Kidney epithelial cell (primary cell): Measurements from ENCODE around the gene ZNF536. TPM values are rescaled to one million over a fixed set of nuclear protein-coding genes. Genes with fewer than 3 reads are reported as not detected.

Experiments
- DNase-seq: peaks from one replicate; pipeline ENCODE4 v3.0.0-alpha.2; 2010; ENCODE audit warnings: low read depth
- H3K27me3 ChIP-seq: 2 replicates; pipeline ENCODE4 v1.6.0; 2011; ENCODE audit warnings: low read length; ENCODE audit not compliant: control insufficient read depth, insufficient read depth
- H3K36me3 ChIP-seq: 2 replicates; pipeline ENCODE4 v1.5.1; 2011; ENCODE audit warnings: low read length; ENCODE audit not compliant: control insufficient read depth, insufficient read depth
- H3K4me3 ChIP-seq: 2 replicates; pipeline ENCODE4 v1.5.1; 2011; ENCODE audit warnings: low read depth, mild to moderate bottlenecking, control low read depth, low read length
- total RNA-seq: library from RNA; depleted of rRNA; stranded (reverse); fragments of >200 nt; gene quantifications from 2 replicates; pipeline ENCODE4 v1.2.3, GENCODE V29; 2015
- TF ChIP-seq, protein P1 (sequence below): IDR thresholded peaks from 2 replicates; pipeline ENCODE4 v1.5.1; 2011; ENCODE audit warnings: mild to moderate bottlenecking, moderate library complexity, low read length, control low read depth, inconsistent platforms; ENCODE audit not compliant: insufficient read depth, poor library complexity, severe bottlenecking

Gene ZNF536
- total RNA-seq, 1 donor from 2014 or later: 0.13 TPM

GRCh38 chr19:30530751-30531150, 158.6 kb downstream of the ZNF536 start:
- DNase-seq: no peak
- no peak overlapping the region for H3K4me3 ChIP-seq
- TF ChIP-seq, protein P1, sequence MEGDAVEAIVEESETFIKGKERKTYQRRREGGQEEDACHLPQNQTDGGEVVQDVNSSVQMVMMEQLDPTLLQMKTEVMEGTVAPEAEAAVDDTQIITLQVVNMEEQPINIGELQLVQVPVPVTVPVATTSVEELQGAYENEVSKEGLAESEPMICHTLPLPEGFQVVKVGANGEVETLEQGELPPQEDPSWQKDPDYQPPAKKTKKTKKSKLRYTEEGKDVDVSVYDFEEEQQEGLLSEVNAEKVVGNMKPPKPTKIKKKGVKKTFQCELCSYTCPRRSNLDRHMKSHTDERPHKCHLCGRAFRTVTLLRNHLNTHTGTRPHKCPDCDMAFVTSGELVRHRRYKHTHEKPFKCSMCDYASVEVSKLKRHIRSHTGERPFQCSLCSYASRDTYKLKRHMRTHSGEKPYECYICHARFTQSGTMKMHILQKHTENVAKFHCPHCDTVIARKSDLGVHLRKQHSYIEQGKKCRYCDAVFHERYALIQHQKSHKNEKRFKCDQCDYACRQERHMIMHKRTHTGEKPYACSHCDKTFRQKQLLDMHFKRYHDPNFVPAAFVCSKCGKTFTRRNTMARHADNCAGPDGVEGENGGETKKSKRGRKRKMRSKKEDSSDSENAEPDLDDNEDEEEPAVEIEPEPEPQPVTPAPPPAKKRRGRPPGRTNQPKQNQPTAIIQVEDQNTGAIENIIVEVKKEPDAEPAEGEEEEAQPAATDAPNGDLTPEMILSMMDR: no peak
- H3K36me3 ChIP-seq: no peaks in the 10 kb centered on the region
- no peaks in the 10 kb centered on the region for H3K27me3 ChIP-seq

DNA sequence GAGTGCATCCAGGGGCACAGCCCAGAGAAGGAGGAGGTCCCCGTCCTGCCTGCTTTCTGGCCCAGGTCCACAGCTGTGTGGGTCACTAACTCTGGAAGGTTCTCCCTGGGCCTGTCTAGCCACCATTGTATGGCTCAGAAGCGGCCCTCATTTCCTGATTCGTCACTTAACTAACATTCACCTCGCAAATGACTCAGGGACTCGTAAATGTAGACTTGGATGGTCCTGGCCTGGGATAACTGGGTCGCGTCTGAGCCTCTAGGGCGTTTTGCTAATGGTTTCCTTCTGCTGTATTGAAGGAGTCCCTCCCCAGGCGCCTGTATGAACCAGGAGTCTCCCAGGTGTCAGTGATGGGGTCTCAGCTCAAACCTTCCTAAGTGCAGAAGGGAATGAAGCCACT, 162.8 kb downstream of the ZNF536 start:
- DNase-seq: no peak
- no peaks in the 10 kb centered on the region for H3K27me3 ChIP-seq
- H3K4me3 ChIP-seq: no peak overlapping the region
- TF ChIP-seq, protein P1: no peak
- H3K36me3 ChIP-seq: no peaks in the 10 kb centered on the region

- H3K4me3 ChIP-seq: no peak overlapping the region
- no peak for DNase-seq
- H3K27me3 ChIP-seq: no peaks in the 10 kb centered on the region
- TF ChIP-seq, protein P1: no peak
- no peaks in the 10 kb centered on the region for H3K36me3 ChIP-seq
Measured at GRCh38 chr19:30536975-30537374, 164.8 kb downstream of the ZNF536 start.

GRCh38 chr19:30539315-30539714, 167.1 kb downstream of the ZNF536 start:
- Histone ChIP-seq H3K4me3 (no peak overlapping the region), H3K36me3 (no peaks in the 10 kb centered on the region), H3K27me3 (no peaks in the 10 kb centered on the region)
- no peak for DNase-seq
- TF ChIP-seq, protein P1: no peak

DNA sequence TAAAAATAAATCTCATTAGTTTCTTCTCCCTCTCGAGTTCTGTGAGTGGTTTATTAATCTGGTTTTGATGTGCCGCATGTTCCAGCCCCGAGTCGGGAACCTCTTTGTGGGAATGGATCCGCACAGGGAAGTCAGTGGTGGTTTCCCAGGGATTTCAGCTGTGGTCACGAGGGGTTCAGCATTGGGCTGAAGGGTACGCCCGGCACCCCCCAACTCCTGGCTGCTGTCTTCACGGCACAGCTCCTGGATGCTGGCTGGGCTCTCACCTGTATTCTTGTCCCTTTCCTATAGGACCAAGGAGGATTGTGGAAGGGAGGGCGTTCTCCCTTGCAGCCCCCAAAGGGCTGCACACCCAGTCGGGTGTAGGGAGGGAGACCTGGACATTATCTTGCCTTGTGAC, 167.8 kb downstream of the ZNF536 start:
- Histone ChIP-seq H3K27me3 (no peaks in the 10 kb centered on the region), H3K4me3 (no peak overlapping the region), H3K36me3 (no peaks in the 10 kb centered on the region)
- TF ChIP-seq, protein P1: no peak
- no peak for DNase-seq

GRCh38 chr19:30540761-30541160, 168.6 kb downstream of the ZNF536 start:
- no peaks in the 10 kb centered on the region for H3K27me3 ChIP-seq
- no peaks in the 10 kb centered on the region for H3K36me3 ChIP-seq
- H3K4me3 ChIP-seq: no peak overlapping the region
- TF ChIP-seq, protein P1: no peak
- DNase-seq: no peak
